GM21381 (cell line): ENCODE data around the gene JPH2.
A peak's percentile ranks its signal among the peaks of the same experiment; 100 is the strongest.
"Not testable (repeated sequence)": the region's sequence is repeated elsewhere in the genome, so short reads cannot be mapped to it uniquely, and the experiment has no call there.

Experiments
- ATAC-seq: cut with Tn5 transposase; IDR thresholded peaks from one replicate; pipeline ENCODE4 v1.9.1; 2021; ENCODE audit warnings: mild to moderate bottlenecking, moderate library complexity; ENCODE audit not compliant: unreplicated experiment

Gene JPH2

GRCh38 chr20:44211177-44212039 lies 24.4 kb upstream of the JPH2 start:
- ATAC-seq, result no peak

GRCh38 chr20:44210406-44211176 lies 23.6 kb upstream of the JPH2 start, which contains the start of gene OSER1:
Gene OSER1, minus strand, starts transcription at chr20:44210771. Its CDS starts 3,814 bp downstream, at chr20:44206957.
- peak; percentile 78 for ATAC-seq

GRCh38 chr20:44209686-44210405 lies 22.9 kb upstream of the JPH2 start:
- peak; percentile 0 for ATAC-seq

- ATAC-seq, result no peak
These were observed 21.8 kb upstream of the JPH2 start for GRCh38 chr20:44208770-44209169.

- ATAC-seq, result no peak
These were observed 21.2 kb upstream of the JPH2 start for GRCh38 chr20:44208165-44208564.

GRCh38 chr20:44207126-44207723 lies 20.2 kb upstream of the JPH2 start:
- ATAC-seq, result no peak

GRCh38 chr20:44206132-44206531 lies 19.1 kb upstream of the JPH2 start:
- ATAC-seq, result no peak

- ATAC-seq, result no peak
These were observed 17.8 kb upstream of the JPH2 start for GRCh38 chr20:44204832-44205215.

- ATAC-seq, result no peak
These were observed 17.3 kb upstream of the JPH2 start for GRCh38 chr20:44204156-44204831.

- ATAC-seq, result no peak
These were observed 16.2 kb upstream of the JPH2 start for GRCh38 chr20:44203161-44203560.

- ATAC-seq, result no peak
These were observed 14.0 kb upstream of the JPH2 start for GRCh38 chr20:44200983-44201382.

GRCh38 chr20:44200371-44200770 lies 13.4 kb upstream of the JPH2 start:
- no peak for ATAC-seq

GRCh38 chr20:44199877-44200276 lies 12.9 kb upstream of the JPH2 start:
- ATAC-seq, result no peak

- no peak for ATAC-seq
These were observed 11.9 kb upstream of the JPH2 start for GRCh38 chr20:44198872-44199271.

- ATAC-seq, result no peak
These were observed 9.3 kb upstream of the JPH2 start for GRCh38 chr20:44196271-44196670.

- no peak for ATAC-seq
These were observed 8.6 kb upstream of the JPH2 start for GRCh38 chr20:44195605-44196004.

- no peak for ATAC-seq
These were observed 6.8 kb upstream of the JPH2 start for GRCh38 chr20:44193801-44194200.

- not testable (repeated sequence) for ATAC-seq
These were observed 4.7 kb upstream of the JPH2 start for GRCh38 chr20:44191640-44192039.

- not testable (repeated sequence) for ATAC-seq
These were observed 3.3 kb upstream of the JPH2 start for GRCh38 chr20:44190197-44190852.

- no peak for ATAC-seq
These were observed 1.8 kb upstream of the JPH2 start for GRCh38 chr20:44188752-44189151.
